Colonic mucosa (tissue), 4 donors: ENCODE results near the gene CD5L. TPM values are rescaled to one million over a fixed set of nuclear protein-coding genes. Genes with fewer than 3 reads are reported as not detected.

Experiments used
- DNase-seq: peaks from one replicate; pipeline ENCODE4 v3.0.0-alpha.2; 2020
- H3K27ac ChIP-seq: fragments of 200-600 bp; one replicate; pipeline ENCODE4 v1.8.0; 2021
- H3K27me3 ChIP-seq: fragments of 200-600 bp; one replicate; pipeline ENCODE4 v1.8.0; 2021
- H3K36me3 ChIP-seq: fragments of 200-600 bp; one replicate; pipeline ENCODE4 v1.8.0; 2021
- H3K4me1 ChIP-seq: fragments of 200-600 bp; one replicate; pipeline ENCODE4 v1.8.0; 2021; ENCODE audit warnings: mild to moderate bottlenecking
- H3K4me3 ChIP-seq: fragments of 200-600 bp; one replicate; pipeline ENCODE4 v1.8.0; 2021
- H3K9ac ChIP-seq, 2 donors: one replicate each; pipeline ENCODE4 v1.7.0; 2013; ENCODE audit warnings: control low read depth in 2 of 2, low read depth in 2 of 2, low read length in 2 of 2
- H3K9me3 ChIP-seq: fragments of 200-600 bp; one replicate; pipeline ENCODE4 v1.8.0; 2021
- intact Hi-C: fragments of 100-400 bp; cut with DNase I; formaldehyde crosslinking; loops from one replicate; pipeline ENCODE4 v1.14.1; 2022
- total RNA-seq, 2 donors: library from RNA; stranded (reverse); fragmentation: NEBNext Ultra II Directional in 1 of 2; extraction: Animal tissue kit (Norgen Biotek cat#: 25700) in 1 of 2; gene quantifications; one replicate each; pipeline ENCODE4 v1.2.1, GENCODE V29; 2021
- TF ChIP-seq, protein P1 (sequence below): fragments of 200-600 bp; IDR thresholded peaks from one replicate; pipeline ENCODE4 v1.8.0; 2022; ENCODE audit warnings: antibody characterized with exemption, mild to moderate bottlenecking
- donor health status: healthy.
- donor health status: DM: no; HTN: no; CAD: no.
- donor health status: DM: no; HTN: no; CAD: no.

Gene CD5L
- total RNA-seq, 2 donors from 2014 or later: not detected

DNA sequence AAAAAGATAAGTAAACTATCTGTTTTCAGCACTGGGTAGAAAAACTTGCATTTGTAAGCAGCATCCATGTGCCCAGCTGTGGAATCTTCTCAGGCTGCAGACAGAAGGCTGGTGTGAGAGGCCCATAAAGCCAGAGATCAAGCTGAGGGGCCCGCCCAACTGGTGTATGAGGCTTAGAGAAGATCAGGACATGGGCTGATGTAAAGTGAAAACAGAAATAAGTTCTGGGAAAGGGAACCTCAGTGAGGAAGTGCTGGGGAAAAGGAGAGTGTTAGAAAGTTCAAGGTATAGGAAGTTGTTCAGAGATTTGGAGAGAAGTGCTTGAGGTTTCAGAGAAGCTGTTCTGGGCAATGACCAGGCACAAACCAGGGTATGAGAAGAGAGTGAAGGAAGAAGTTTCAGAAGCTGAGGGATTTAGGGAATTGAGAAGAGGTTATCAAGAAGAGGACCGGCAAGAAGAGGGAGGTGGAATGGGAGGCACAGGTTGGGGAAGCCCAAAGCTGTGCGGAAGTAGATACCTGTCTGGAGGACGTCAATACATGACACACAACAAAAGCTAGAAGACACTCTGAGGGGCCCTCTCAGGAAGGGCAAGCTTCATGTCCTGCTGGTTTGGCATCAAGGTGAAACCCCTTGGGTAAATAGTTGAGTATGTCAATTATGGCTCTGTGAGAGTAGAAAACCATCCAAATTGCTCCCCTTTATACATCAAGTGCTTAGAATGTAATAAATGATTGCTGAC, 2.7 kb upstream of the CD5L start:
- intact Hi-C loops: no loop called here
- no peaks in the 10 kb centered on the region for H3K4me1 ChIP-seq
- no peaks in the 10 kb centered on the region for H3K9me3 ChIP-seq
- H3K4me3 ChIP-seq: no peak overlapping the region
- no peaks in the 10 kb centered on the region for H3K36me3 ChIP-seq
- no peak overlapping the region for H3K9ac ChIP-seq
- no peak overlapping the region for H3K27ac ChIP-seq
- no peak for DNase-seq
- H3K27me3 ChIP-seq: no peaks in the 10 kb centered on the region
- TF ChIP-seq, protein P1, sequence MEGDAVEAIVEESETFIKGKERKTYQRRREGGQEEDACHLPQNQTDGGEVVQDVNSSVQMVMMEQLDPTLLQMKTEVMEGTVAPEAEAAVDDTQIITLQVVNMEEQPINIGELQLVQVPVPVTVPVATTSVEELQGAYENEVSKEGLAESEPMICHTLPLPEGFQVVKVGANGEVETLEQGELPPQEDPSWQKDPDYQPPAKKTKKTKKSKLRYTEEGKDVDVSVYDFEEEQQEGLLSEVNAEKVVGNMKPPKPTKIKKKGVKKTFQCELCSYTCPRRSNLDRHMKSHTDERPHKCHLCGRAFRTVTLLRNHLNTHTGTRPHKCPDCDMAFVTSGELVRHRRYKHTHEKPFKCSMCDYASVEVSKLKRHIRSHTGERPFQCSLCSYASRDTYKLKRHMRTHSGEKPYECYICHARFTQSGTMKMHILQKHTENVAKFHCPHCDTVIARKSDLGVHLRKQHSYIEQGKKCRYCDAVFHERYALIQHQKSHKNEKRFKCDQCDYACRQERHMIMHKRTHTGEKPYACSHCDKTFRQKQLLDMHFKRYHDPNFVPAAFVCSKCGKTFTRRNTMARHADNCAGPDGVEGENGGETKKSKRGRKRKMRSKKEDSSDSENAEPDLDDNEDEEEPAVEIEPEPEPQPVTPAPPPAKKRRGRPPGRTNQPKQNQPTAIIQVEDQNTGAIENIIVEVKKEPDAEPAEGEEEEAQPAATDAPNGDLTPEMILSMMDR: no peak

- TF ChIP-seq, protein P1: no peak
- Histone ChIP-seq H3K9ac (no peak overlapping the region), H3K4me3 (no peak overlapping the region), H3K9me3 (no peaks in the 10 kb centered on the region), H3K4me1 (no peaks in the 10 kb centered on the region), H3K27ac (no peak overlapping the region), H3K36me3 (no peaks in the 10 kb centered on the region), H3K27me3 (no peaks in the 10 kb centered on the region)
- no peak for DNase-seq
- intact Hi-C loops: no loop called here
Observed at GRCh38 chr1:157842939-157843338, 1.3 kb upstream of the CD5L start.

GRCh38 chr1:157838966-157839365, 2.6 kb downstream of the CD5L start:
- intact Hi-C loops: no loop called here
- Histone ChIP-seq H3K36me3 (no peaks in the 10 kb centered on the region), H3K27ac (no peak overlapping the region), H3K9ac (no peak overlapping the region), H3K4me1 (no peaks in the 10 kb centered on the region), H3K4me3 (no peak overlapping the region), H3K27me3 (no peaks in the 10 kb centered on the region), H3K9me3 (no peaks in the 10 kb centered on the region)
- no peak for DNase-seq
- TF ChIP-seq, protein P1: no peak

DNA sequence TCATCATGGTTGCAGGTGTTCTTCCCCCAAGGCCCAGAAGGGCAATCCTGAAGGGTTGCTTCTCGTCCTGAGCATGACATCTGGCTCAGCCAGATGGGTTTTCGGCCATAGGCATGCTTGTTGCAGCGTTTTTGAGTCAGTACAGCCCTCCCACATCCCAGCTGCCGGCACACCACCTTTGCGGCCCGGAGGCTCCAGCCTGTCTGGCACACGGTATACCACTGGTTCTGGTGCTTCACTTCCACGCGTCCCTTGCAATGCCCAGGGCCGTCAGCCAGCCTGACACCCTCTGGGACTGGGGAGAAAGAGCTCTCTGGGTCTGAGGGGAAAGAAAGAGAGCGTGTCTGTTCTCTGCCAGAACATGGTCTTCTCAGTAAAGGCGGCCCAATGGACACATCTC, 7.2 kb downstream of the CD5L start:
- TF ChIP-seq, protein P1: no peak
- H3K27me3 ChIP-seq: no peaks in the 10 kb centered on the region
- H3K4me1 ChIP-seq: no peaks in the 10 kb centered on the region
- H3K27ac ChIP-seq: no peak overlapping the region
- H3K9me3 ChIP-seq: no peaks in the 10 kb centered on the region
- no peak for DNase-seq
- no peak overlapping the region for H3K4me3 ChIP-seq
- no peak overlapping the region for H3K9ac ChIP-seq
- no peaks in the 10 kb centered on the region for H3K36me3 ChIP-seq
- intact Hi-C loops: no loop called here

- no peaks in the 10 kb centered on the region for H3K36me3 ChIP-seq
- H3K4me1 ChIP-seq: no peaks in the 10 kb centered on the region
- H3K9ac ChIP-seq: no peak overlapping the region
- H3K27ac ChIP-seq: no peak overlapping the region
- intact Hi-C loops: no loop called here
- H3K9me3 ChIP-seq: no peaks in the 10 kb centered on the region
- no peak for DNase-seq
- no peaks in the 10 kb centered on the region for H3K27me3 ChIP-seq
- H3K4me3 ChIP-seq: no peak overlapping the region
- TF ChIP-seq, protein P1: no peak
Observed at GRCh38 chr1:157833145-157833544, 8.5 kb downstream of the CD5L start.
